SK-N-MC (cell line): ENCODE data around the gene VGLL4.

ENCODE experiments used
- DNase-seq: peaks from one replicate; pipeline ENCODE4 v3.0.0-alpha.2; 2011; ENCODE audit warnings: low read depth, low spot score
- H3K27ac ChIP-seq: fragments of 200-600 bp; sonication (generic); 2 replicates; pipeline ENCODE4 v1.5.1; 2016; ENCODE audit warnings: mixed run types
- H3K36me3 ChIP-seq: fragments of 200-600 bp; sonication (generic); 2 replicates; pipeline ENCODE4 v1.6.1; 2017; ENCODE audit warnings: antibody characterized with exemption, low read length, mixed read lengths; ENCODE audit not compliant: insufficient read depth
- H3K4me3 ChIP-seq: fragments of 200-600 bp; sonication (generic); 2 replicates; pipeline ENCODE4 v1.5.1; 2016
- H3K9ac ChIP-seq: fragments of 200-600 bp; sonication (generic); 2 replicates; pipeline ENCODE4 v1.8.0; 2017; ENCODE audit warnings: mixed run types, mixed read lengths; ENCODE audit not compliant: insufficient read length
- H3K9me3 ChIP-seq: fragments of 200-600 bp; sonication (generic); 2 replicates; pipeline ENCODE4 v1.6.1; 2017; ENCODE audit warnings: low read depth, mild to moderate bottlenecking, antibody characterized with exemption, low read length, moderate library complexity, mixed read lengths
- EZH2 ChIP-seq: fragments of 200-600 bp; sonication (generic); IDR thresholded peaks from one replicate; pipeline ENCODE4 v1.6.1; 2017; ENCODE audit warnings: antibody characterized with exemption
- FOXP2 ChIP-seq: optimal IDR thresholded peaks from 2 replicates; pipeline ENCODE3; 2011; ENCODE audit warnings: mild to moderate bottlenecking, moderate library complexity; ENCODE audit not compliant: insufficient read depth; ENCODE audit errors: extremely low read length, control extremely low read depth
- POLR2AphosphoS5 ChIP-seq: IDR thresholded peaks from 2 replicates; pipeline ENCODE4 v1.6.1; 2012; ENCODE audit warnings: mild to moderate bottlenecking, low read depth, low read length, borderline replicate concordance

Gene VGLL4

DNA sequence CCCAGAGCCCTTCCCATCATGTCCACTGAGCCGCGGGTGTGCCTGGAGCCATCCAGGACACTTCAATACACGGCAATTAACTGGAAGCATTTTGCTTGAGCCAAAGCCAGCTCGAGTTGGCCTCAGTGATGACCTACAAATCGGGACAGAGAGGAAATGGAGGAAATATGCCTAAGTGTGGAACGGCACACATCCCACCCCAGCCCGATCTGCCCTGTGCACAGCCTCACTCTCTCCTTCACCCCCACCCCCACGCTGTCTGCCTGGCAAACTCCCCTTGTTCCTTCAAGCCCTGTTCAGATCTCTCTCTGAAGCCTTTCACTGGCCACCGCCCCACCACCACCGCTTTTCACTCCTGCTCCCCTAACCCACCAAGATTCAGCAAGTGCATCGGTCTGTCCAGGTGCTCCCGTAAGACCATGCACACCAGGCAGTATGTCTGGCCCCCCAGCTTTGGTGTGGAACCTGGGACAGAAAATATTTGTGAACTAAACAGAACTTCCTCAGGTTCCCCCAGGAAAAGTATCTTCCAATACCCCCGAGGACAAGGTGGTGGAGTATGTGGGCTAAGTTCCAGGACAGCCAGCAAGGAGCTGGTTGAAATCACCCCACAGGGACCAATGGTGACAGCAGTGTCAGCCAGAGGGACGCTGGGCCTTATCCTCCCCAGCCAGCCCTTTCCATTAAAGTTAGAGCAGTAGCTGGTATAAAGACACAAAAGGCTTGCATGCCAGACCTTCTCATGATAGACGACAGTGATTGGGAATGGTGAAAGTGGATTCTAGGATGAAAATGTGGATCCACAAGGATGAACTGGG, 83.7 kb downstream of the VGLL4 start:
- no peaks in the 10 kb centered on the region for H3K9me3 ChIP-seq
- H3K36me3 ChIP-seq, result no peaks in the 10 kb centered on the region; the same call in 1 of the 2 replicates
- no peak overlapping the region for H3K27ac ChIP-seq
- DNase-seq, result no peak
- no peak overlapping the region for H3K4me3 ChIP-seq
- no peak overlapping the region for H3K9ac ChIP-seq
- TF ChIP-seq POLR2AphosphoS5, result no peak
- TF ChIP-seq FOXP2, result no peak
- no peak for TF ChIP-seq EZH2

DNA sequence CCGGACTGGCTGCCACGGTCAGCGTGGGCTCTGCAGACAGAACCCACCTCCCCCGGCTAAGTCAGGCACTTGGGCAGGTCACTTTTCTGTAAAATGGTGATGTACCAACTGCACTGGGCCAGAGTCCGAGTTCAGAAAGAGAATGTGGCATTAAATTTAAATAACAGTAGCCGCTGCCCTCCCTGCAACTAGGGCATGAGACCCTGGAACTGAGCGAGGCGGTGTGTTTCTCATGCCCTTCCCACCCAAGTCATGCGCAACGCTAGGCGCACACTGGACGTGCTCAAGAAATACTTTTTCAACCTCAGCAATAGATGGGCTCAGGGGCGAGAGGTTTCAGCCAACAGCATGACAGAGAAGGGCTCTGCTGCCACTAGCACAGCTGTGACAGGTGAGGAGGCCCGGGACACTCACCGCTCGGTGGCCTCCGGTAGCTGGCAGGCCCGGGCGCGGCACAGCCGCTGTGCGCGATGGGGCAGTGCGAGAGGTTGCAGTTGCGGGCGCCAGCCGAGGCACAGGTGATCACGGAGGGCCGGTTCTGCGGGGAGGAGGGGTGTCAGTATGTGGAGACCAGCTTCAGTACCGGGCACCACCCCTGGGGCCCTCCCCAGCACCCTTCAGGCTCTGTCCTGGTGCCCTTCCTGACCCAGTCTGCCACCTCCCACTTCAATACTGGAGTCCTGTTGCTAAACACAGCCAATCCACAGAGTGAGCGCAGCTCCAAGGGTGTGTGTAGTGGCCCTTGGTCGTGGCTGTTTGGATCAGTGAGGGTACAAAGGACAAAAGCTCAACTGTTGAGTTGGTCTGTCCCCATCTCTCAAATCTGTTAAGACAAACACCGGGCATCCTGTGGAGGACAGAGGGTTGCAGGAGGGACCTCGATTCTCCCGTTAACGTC, 84.5 kb downstream of the VGLL4 start:
- H3K9ac ChIP-seq, result no peak overlapping the region
- H3K27ac ChIP-seq, result no peak overlapping the region
- H3K36me3 ChIP-seq, result no peaks in the 10 kb centered on the region; the same call in 1 of the 2 replicates
- H3K9me3 ChIP-seq, result no peaks in the 10 kb centered on the region
- TF ChIP-seq POLR2AphosphoS5, result no peak
- TF ChIP-seq EZH2, result no peak
- no peak for TF ChIP-seq FOXP2
- no peak overlapping the region for H3K4me3 ChIP-seq
- DNase-seq, result no peak

DNA sequence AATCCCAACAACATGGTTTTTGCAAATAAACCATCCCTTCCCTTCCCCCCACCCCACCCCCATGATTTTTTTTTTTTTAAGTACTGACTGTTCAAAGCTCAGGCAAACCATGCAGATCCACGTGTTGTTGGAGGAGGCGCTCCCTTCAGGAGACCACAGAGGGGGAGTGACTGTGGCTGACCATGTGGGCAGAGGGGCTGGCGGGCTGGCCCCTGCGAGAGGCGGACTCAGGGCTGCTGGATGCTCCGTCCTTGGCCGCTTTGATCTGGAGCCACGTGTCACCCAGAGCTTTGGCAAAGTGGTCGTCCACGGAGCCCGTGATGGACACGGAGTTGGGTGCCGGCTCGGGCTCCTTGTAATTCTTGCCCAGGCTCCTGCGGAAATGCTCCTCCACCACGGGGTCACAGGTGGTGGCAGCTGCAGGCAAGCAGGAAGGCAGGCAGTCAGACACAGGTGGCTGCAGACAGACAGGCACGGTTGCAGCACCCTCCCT, 85.3 kb downstream of the VGLL4 start:
- no peak overlapping the region for H3K4me3 ChIP-seq
- no peaks in the 10 kb centered on the region for H3K9me3 ChIP-seq
- no peak overlapping the region for H3K27ac ChIP-seq
- TF ChIP-seq EZH2 (no peak), FOXP2 (no peak), POLR2AphosphoS5 (no peak)
- no peaks in the 10 kb centered on the region; the same call in 1 of the 2 replicates for H3K36me3 ChIP-seq
- H3K9ac ChIP-seq, result no peak overlapping the region
- no peak for DNase-seq

DNA sequence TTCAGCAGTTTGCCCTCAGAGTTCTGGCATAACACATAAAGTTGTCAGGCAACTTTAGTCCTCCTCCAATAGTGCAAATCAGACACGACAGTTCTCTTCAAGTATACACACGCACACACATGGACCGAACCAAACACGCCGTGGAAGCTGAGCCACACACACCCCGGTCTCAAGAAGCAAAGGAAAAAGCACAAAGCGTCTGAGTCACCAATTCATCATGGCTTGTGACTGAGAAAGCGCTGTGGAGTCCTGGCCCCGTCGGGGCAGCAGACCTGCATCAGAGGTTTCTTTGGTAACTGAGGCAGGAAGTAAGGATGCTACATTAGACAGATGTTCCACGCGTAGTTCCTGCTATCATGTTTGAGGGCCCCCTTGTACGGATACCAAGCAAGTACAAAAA, 85.7 kb downstream of the VGLL4 start:
- no peak overlapping the region for H3K4me3 ChIP-seq
- no peak for TF ChIP-seq POLR2AphosphoS5
- TF ChIP-seq FOXP2, result no peak
- no peak for TF ChIP-seq EZH2
- H3K9me3 ChIP-seq, result no peaks in the 10 kb centered on the region
- H3K36me3 ChIP-seq, result no peaks in the 10 kb centered on the region; the same call in 1 of the 2 replicates
- no peak overlapping the region for H3K27ac ChIP-seq
- DNase-seq, result no peak
- H3K9ac ChIP-seq, result no peak overlapping the region

DNA sequence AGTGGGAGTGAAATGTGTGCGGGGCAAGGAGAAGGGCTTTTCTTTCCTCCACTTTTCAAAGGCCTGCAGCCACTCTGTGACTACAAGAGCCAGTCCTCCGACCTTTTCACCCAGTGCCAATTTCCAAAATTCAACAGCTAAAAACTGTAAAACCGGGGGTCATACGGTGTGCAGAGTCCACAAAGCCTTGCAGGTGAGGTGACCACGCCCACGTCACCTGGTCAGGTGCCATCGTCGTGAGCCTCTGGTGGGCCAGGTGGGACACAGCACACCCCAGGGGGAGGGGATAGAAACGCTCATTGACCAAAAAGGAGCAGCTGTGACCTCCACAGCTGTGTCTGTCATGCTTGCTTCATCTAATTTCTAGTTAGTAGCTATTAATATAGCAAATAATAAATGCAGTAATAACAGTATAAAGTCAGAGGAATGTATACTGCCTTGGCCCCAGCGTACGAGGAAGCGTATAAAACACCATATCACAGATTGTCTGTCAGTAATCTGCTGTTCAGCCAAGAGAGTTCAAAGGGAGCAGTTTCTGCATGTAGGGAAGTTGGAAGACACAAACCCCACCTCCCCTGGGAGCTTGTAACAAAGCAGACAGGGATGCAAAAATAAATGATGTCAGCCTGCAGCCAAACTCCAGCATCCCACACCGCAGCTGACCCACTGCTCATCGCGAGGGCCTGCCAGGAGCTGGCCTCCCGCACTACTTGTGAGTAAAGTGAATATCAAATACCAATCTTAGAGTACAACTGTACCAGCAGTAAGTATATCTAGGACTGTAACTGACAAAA, 86.7 kb downstream of the VGLL4 start:
- Histone ChIP-seq H3K36me3 (no peaks in the 10 kb centered on the region; the same call in 1 of the 2 replicates), H3K9ac (no peak overlapping the region), H3K4me3 (no peak overlapping the region), H3K27ac (no peak overlapping the region), H3K9me3 (no peaks in the 10 kb centered on the region)
- DNase-seq, result no peak
- no peak for TF ChIP-seq POLR2AphosphoS5
- no peak for TF ChIP-seq EZH2
- no peak for TF ChIP-seq FOXP2

DNA sequence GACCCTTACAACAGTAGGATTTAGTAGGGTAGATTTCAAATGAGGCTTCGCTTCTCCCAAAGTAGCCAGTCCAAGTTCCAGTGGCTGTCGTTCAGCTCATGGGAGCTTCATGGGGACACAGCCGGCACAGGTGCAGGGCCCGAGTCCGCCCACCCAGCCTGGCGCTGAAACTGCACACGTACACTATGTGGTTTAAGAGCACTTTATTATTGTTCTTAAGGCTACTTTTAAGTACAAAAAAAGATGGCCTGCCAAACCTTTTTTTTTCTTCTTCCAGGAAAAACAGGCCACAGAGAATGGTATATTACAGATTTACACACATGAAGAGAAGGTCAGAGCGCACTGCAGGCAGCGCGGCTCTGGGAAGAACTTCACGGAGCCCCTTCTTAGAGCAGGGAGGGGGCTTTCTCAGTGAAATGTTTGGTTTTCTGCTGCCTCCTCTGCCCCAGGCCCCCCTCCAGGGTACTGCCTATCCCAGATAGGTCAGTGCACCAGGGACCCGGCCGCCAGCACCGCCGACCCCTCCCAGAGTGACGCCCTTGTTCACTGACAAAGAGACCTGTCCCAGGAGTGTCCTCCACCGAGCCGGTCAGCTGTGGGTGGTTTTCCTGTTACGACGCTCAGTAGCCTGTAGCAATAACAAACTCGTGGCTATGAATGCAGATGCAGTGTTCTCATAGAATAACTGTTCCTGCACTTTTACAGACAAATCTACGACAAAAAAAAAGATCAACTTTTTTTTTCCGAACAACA, 87.7 kb downstream of the VGLL4 start:
- Histone ChIP-seq H3K9me3 (no peaks in the 10 kb centered on the region), H3K27ac (no peak overlapping the region), H3K4me3 (no peak overlapping the region), H3K36me3 (no peaks in the 10 kb centered on the region; the same call in 1 of the 2 replicates), H3K9ac (no peak overlapping the region)
- no peak for TF ChIP-seq POLR2AphosphoS5
- no peak for TF ChIP-seq EZH2
- no peak for TF ChIP-seq FOXP2
- no peak for DNase-seq

DNA sequence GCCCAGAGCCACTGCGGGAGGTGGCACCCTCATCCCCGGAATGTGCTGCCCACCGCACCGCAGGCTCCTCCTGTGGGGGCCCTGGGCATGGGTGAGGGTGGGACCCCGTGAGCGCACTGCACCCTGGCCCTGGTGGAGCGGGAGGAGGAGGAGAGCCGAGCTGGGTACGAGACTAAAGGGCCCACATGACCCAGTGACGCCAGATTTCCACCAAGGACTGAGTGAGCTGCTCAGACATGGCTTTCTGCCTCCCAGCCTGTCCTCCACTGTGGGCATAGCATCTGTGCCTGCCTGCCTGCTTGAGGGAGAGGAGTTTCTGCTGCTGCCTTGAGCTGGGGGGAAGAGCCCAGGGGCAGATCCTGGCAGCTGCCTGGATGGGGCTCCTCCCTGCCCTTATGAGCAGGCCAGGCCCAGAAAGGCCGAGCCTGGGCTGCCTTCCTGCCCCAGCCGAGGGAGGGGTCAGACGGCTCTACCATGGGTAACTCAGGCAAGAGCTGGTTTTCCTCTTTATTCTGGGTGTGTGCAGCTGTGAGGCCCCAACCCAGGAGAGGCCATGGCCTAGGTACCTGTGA, 88.4 kb downstream of the VGLL4 start:
- no peak overlapping the region for H3K9ac ChIP-seq
- no peak overlapping the region for H3K27ac ChIP-seq
- no peaks in the 10 kb centered on the region for H3K9me3 ChIP-seq
- no peak for DNase-seq
- TF ChIP-seq FOXP2, result no peak
- TF ChIP-seq EZH2, result no peak
- TF ChIP-seq POLR2AphosphoS5, result no peak
- H3K4me3 ChIP-seq, result no peak overlapping the region
- H3K36me3 ChIP-seq, result no peaks in the 10 kb centered on the region; the same call in 1 of the 2 replicates

DNA sequence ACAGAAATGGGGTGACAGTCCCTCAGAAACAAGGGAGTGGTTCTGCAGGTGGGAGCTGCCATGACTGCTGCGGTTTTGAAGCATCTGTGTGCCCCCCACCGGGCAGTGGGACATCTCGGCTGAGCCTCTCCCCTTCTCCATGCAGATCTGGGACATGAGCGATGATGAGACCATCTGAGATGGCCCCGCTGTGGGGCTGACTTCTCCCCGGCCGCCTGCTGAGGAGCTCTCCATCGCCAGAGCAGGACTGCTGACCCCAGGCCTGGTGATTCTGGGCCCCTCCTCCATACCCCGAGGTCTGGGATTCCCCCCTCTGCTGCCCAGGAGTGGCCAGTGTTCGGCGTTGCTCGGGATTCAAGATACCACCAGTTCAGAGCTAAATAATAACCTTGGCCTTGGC, 89.0 kb downstream of the VGLL4 start:
- Histone ChIP-seq H3K27ac (no peak overlapping the region), H3K9me3 (no peaks in the 10 kb centered on the region), H3K36me3 (no peaks in the 10 kb centered on the region; the same call in 1 of the 2 replicates), H3K9ac (no peak overlapping the region), H3K4me3 (no peak overlapping the region)
- DNase-seq, result no peak
- TF ChIP-seq POLR2AphosphoS5, result no peak
- no peak for TF ChIP-seq FOXP2
- no peak for TF ChIP-seq EZH2
